NCI-H1092 treated with DMSO at 0.1 percent for 48 hours (cell line): ENCODE measurements around the gene LMO7.
"Not testable (repeated sequence)": the region's sequence is repeated elsewhere in the genome, so short reads cannot be mapped to it uniquely, and the experiment has no call there.

Experiments
- DNase-seq: peaks from one replicate; lab custom pipeline; 2025; lab: John Stamatoyannopoulos, UW

Gene LMO7

GRCh38 chr13:75699062-75699461 lies 62.9 kb downstream of the LMO7 start:
- no peak for DNase-seq

GRCh38 chr13:75699717-75700116 lies 63.6 kb downstream of the LMO7 start:
- DNase-seq = not testable (repeated sequence)

GRCh38 chr13:75700552-75700951 lies 64.4 kb downstream of the LMO7 start:
- DNase-seq = no peak

- DNase-seq = no peak
Measured at GRCh38 chr13:75702476-75702875, 66.3 kb downstream of the LMO7 start.

- no peak for DNase-seq
Measured at GRCh38 chr13:75703769-75704168, 67.6 kb downstream of the LMO7 start.

- DNase-seq = no peak
Measured at GRCh38 chr13:75704194-75704926, 68.2 kb downstream of the LMO7 start.

GRCh38 chr13:75704927-75705288 lies 68.8 kb downstream of the LMO7 start:
- no peak for DNase-seq

GRCh38 chr13:75705395-75705794 lies 69.3 kb downstream of the LMO7 start:
- no peak for DNase-seq

- no peak for DNase-seq
Measured at GRCh38 chr13:75705908-75706307, 69.8 kb downstream of the LMO7 start.

GRCh38 chr13:75713852-75714251 lies 77.7 kb downstream of the LMO7 start:
- DNase-seq = no peak

GRCh38 chr13:75715601-75716523 lies 79.7 kb downstream of the LMO7 start:
- DNase-seq = peak; percentile 12

GRCh38 chr13:75717525-75717924 lies 81.4 kb downstream of the LMO7 start:
- DNase-seq = no peak

- DNase-seq = no peak
Measured at GRCh38 chr13:75721307-75721706, 85.2 kb downstream of the LMO7 start.

- DNase-seq = no peak
Measured at GRCh38 chr13:75723901-75724300, 87.8 kb downstream of the LMO7 start.

GRCh38 chr13:75724752-75725517 lies 88.8 kb downstream of the LMO7 start:
- peak; percentile 26 for DNase-seq

- no peak for DNase-seq
Measured at GRCh38 chr13:75725736-75726135, 89.6 kb downstream of the LMO7 start.

GRCh38 chr13:75726306-75726705 lies 90.2 kb downstream of the LMO7 start:
- DNase-seq = no peak

- DNase-seq = not testable (repeated sequence)
Measured at GRCh38 chr13:75733113-75733512, 97.0 kb downstream of the LMO7 start.

GRCh38 chr13:75736173-75736572 lies 100.0 kb downstream of the LMO7 start:
- no peak for DNase-seq

- no peak for DNase-seq
Measured at GRCh38 chr13:75738841-75739240, 102.7 kb downstream of the LMO7 start.

- DNase-seq = no peak
Measured at GRCh38 chr13:75739244-75739868, 103.2 kb downstream of the LMO7 start.

GRCh38 chr13:75740031-75740430 lies 103.9 kb downstream of the LMO7 start:
- no peak for DNase-seq
